ENCODE results near the gene CIB2.

DNA sequence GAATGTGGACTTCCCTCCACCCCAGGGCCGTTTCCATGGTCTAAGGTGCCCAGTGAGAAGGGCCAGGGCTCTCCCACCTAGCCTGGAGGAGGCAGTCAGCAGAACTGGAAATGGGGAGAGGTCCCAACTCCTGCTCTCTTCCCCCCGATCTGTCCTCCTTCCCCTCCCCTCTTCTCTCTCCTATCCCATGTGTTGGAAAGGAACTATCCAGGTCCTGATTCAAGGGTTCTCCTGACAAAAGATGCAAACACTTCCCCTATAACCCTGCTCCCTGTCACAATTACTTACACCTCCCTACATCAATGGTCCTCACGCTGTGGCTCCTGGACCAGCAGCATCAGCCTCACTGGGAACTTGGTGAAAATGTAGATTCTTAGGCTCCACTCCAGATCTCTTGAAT is 6.0 kb downstream of the CIB2 start:
- TF ChIP-seq, protein P1, sequence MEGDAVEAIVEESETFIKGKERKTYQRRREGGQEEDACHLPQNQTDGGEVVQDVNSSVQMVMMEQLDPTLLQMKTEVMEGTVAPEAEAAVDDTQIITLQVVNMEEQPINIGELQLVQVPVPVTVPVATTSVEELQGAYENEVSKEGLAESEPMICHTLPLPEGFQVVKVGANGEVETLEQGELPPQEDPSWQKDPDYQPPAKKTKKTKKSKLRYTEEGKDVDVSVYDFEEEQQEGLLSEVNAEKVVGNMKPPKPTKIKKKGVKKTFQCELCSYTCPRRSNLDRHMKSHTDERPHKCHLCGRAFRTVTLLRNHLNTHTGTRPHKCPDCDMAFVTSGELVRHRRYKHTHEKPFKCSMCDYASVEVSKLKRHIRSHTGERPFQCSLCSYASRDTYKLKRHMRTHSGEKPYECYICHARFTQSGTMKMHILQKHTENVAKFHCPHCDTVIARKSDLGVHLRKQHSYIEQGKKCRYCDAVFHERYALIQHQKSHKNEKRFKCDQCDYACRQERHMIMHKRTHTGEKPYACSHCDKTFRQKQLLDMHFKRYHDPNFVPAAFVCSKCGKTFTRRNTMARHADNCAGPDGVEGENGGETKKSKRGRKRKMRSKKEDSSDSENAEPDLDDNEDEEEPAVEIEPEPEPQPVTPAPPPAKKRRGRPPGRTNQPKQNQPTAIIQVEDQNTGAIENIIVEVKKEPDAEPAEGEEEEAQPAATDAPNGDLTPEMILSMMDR (optimal IDR thresholded peaks at IDR 0.05 in 1 of 3, IDR thresholded peaks at IDR 0.05 in 1 of 3, conservative IDR thresholded peaks at IDR 0.05 in 1 of 3; ENCODE audit: extremely low read depth in 1 of 3, insufficient read depth in 2 of 3, low read length in 3 of 3): no peak
- no peak for TF ChIP-seq EZH2 (IDR thresholded peaks at IDR 0.05; ENCODE audit: low read length)

All from keratinocyte (primary cell).